Activated CD4-positive, alpha-beta memory T cell treated with anti-CD3 and anti-CD28 coated beads for 36 hours (primary cell): ENCODE measurements around the gene CYSTM1. TPM values are rescaled to one million over a fixed set of nuclear protein-coding genes. Genes with fewer than 3 reads are reported as not detected.

Source experiments
- CTCF ChIA-PET: fragments of 350-600 bp; sonication (Branson Sonifier 250); formaldehyde crosslinking; loops from one replicate; lab custom pipeline; 2021; ENCODE audit warnings: antibody characterized with exemption, inconsistent platforms; lab: Charles Lee
- POLR2A ChIA-PET: fragments of 350-600 bp; sonication (Branson Sonifier 250); formaldehyde crosslinking; loops from one replicate; lab custom pipeline; 2021; ENCODE audit warnings: antibody characterized with exemption; lab: Charles Lee
- DNase-seq: peaks from one replicate; pipeline ENCODE4 v3.0.0-alpha.2; 2020
- H3K27ac Mint-ChIP-seq: one replicate; pipeline ENCODE4 v1.8.0; 2021; ENCODE audit warnings: mixed read lengths
- H3K27me3 Mint-ChIP-seq: one replicate; pipeline ENCODE4 v1.8.0; 2021; ENCODE audit warnings: mixed read lengths
- H3K36me3 Mint-ChIP-seq: one replicate; pipeline ENCODE4 v1.8.0; 2021; ENCODE audit warnings: mixed read lengths
- H3K4me1 Mint-ChIP-seq: one replicate; pipeline ENCODE4 v1.8.0; 2021; ENCODE audit warnings: low read depth, mixed read lengths
- H3K4me3 Mint-ChIP-seq: one replicate; pipeline ENCODE4 v1.8.0; 2021; ENCODE audit warnings: mild to moderate bottlenecking, mixed read lengths
- H3K9me3 Mint-ChIP-seq: one replicate; pipeline ENCODE4 v1.8.0; 2021; ENCODE audit warnings: mixed read lengths
- intact Hi-C: fragments of 100-400 bp; cut with micrococcal nuclease; formaldehyde crosslinking; loops from one replicate; pipeline ENCODE4 v1.15.1; 2023
- total RNA-seq, 2 experiments: library from RNA; stranded (reverse); gene quantifications; one replicate each; pipeline ENCODE4 v1.2.3, GENCODE V29; 2021

Gene CYSTM1, protein sequence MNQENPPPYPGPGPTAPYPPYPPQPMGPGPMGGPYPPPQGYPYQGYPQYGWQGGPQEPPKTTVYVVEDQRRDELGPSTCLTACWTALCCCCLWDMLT
- 10 to 100 TPM; 25.2 to 26.5 TPM for total RNA-seq

DNA sequence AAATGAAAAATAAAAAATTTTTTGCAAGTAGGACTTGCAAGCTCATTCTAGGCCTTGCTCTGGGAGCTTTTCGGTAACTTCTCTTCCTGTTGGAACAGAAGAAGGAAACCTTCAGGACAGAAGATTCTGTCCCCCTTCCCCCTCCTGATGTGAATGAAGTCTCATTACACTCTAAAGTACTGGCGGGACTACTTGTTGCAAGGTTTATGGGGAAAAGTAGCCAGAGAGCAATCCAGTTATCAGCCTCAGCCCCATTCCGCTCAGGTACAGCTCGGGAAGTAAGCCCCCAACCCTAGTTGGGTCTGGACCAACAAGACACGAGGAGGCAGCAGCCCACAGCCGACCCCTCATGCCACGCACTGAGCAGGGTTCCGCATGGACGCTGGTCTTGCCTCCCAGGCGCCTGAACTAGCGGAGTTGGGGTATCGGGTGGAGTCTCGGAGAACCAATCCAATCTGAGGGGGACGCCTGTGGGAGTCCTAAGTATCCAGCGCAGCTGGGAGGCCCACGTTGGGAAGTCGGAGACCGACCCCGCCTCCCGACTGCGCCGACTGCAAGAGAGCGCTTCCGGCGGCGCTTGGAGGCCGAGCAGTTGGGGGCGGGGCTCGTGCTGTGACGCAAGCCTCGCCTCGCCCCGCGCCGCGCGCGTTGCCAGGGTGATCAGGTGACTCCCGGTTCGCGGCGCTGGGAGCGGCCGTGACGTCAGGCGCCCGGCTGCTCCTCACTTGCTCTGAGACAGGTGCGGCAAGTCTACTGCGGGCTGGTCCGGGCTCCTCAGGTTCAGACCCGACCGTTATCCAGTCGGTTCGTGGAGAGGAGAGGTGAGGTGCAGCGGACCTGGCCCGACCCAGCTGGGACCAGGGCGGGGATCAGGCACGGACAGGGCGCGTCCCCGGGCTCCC, at the start of gene CYSTM1:
CYSTM1 (plus strand) TSS at position 724 of the 902 bp plus-strand sequence. CDS start 19,278 bp downstream, outside the sequence.
- ChIA-PET CTCF (interaction anchor here (0.6 to 1.1 kb wide), 3 partner anchors 73 to 177 kb away, joined by 3 to 6 read pairs (median 3); no protein-coding TSS in a partner anchor), POLR2A (interaction anchor here (0.6 to 1.1 kb wide), 2 partner anchors 19 to 102 kb away, joined by 3 to 4 read pairs; no protein-coding TSS in a partner anchor)
- Mint-ChIP-seq H3K4me1 (peaks cover 12% of the 10 kb centered on the region), H3K27me3 (peaks cover 3% of the 10 kb centered on the region), H3K27ac (peak within 1 kb of the TSS; percentile 64), H3K36me3 (no peaks in the 10 kb centered on the region), H3K4me3 (peak within 1 kb of the TSS; percentile 92), H3K9me3 (no peaks in the 10 kb centered on the region)
- DNase-seq = peak; percentile 97
- intact Hi-C loops = loop anchor here (1.0 to 10.0 kb wide), 6 partner anchors 17 to 1630 kb away; partner anchors contain the start of genes ETF1 and PFDN1

DNA sequence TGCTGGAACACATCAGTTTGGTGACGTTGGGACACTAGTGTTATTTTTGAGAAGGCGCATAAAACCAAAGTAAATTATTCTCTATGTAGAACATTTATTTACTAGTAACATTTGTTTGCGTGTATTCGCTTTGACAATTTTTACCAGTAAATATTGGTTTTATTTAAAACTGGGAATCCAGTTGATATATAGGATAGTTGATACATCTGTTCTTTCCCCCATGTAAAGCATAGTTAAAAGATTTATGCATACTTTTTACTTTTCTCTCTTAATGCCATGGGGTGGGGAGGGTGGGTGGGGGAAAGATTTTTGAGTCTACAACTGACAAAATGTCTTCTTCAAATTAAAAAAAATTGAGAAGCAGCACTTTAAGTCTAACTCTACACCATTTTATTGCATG, 49.4 kb upstream of the CYSTM1 start, which contains the start of gene IGIP:
IGIP (plus strand) TSS at position 301 of the 400 bp plus-strand sequence. CDS start 2,540 bp downstream, outside the sequence.
- POLR2A ChIA-PET = no interaction called here

DNA sequence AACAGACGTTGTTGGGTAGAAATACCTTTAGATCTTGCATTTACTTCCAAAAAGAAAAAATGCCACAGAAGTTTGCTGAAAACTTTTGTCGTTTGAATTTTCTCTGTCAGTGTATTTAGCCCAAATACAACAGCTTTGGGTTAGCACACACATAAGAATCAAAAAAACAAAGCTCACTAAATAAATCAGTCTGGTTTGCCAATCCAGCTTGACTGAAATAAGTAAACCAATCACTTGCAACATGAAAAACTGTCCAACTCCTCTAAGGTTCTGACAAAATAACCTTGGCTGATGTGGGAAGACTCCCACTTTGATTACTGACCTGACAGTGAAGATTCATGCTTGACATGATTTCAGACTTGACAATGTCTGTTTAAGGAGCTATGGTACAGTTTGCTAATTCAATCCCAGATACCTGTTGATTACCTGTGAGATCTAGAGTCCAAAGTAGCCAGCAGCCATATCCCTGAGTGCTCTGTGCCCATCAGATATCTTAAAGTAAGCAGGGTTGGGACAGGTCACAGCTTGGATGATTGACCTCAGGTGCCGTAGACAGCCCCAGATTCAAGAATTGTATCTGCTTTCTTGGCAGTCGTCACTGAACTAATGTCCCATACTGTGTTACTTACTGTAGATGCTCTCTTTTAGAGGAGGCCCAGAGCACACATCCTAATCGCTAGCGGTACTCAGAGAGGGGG, 48.5 kb upstream of the CYSTM1 start:
- POLR2A ChIA-PET = no interaction called here
- no peak overlapping the region for H3K4me3 Mint-ChIP-seq
- no peaks in the 10 kb centered on the region for H3K9me3 Mint-ChIP-seq
- DNase-seq = no peak
- no peak overlapping the region for H3K27ac Mint-ChIP-seq
- H3K36me3 Mint-ChIP-seq = no peaks in the 10 kb centered on the region
- intact Hi-C loops = no loop called here
- H3K27me3 Mint-ChIP-seq = no peaks in the 10 kb centered on the region
- CTCF ChIA-PET = interaction anchor here (1.0 to 2.5 kb wide), 2 partner anchors 18 to 53 kb away, joined by 4 to 11 read pairs; no protein-coding TSS in a partner anchor
- peaks cover 37% of the 10 kb centered on the region for H3K4me1 Mint-ChIP-seq

More for the DNA sequence above, 49.4 kb upstream of the CYSTM1 start, which contains the start of gene IGIP:
- DNase-seq = no peak
- Mint-ChIP-seq H3K9me3 (no peaks in the 10 kb centered on the region), H3K27ac (no peak within 1 kb of the TSS), H3K36me3 (no peaks in the 10 kb centered on the region), H3K27me3 (no peaks in the 10 kb centered on the region), H3K4me3 (no peak within 1 kb of the TSS), H3K4me1 (peaks cover 30% of the 10 kb centered on the region)
- CTCF ChIA-PET = no interaction called here
- intact Hi-C loops = no loop called here

DNA sequence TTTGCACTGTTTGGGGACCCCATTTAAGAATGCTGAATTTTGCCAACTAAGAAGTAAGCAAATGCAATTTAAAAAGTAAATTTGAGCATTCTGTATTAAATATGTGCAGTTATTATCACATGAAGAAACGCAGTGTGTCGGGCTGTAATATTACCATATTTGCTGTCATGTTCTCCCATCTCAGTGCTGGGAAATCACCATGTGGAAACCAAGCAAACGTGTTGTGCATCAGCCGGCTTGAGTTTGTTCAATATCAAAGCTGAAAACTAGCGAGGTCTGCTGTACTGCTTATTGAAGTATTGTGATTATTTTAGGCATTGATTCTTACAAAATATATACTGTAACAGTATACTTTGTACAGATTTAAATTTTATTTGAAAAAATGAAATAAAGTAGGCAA, 46.6 kb upstream of the CYSTM1 start:
- ChIA-PET CTCF (interaction anchor here (2.5 kb wide), 1 partner anchor 16 kb away, joined by 11 read pairs; no protein-coding TSS in a partner anchor), POLR2A (no interaction called here)
- H3K4me1 Mint-ChIP-seq = peaks cover 37% of the 10 kb centered on the region
- H3K27me3 Mint-ChIP-seq = no peaks in the 10 kb centered on the region
- no peaks in the 10 kb centered on the region for H3K9me3 Mint-ChIP-seq
- DNase-seq = no peak
- no peak overlapping the region for H3K4me3 Mint-ChIP-seq
- H3K27ac Mint-ChIP-seq = no peak overlapping the region
- intact Hi-C loops = no loop called here
- H3K36me3 Mint-ChIP-seq = no peaks in the 10 kb centered on the region

DNA sequence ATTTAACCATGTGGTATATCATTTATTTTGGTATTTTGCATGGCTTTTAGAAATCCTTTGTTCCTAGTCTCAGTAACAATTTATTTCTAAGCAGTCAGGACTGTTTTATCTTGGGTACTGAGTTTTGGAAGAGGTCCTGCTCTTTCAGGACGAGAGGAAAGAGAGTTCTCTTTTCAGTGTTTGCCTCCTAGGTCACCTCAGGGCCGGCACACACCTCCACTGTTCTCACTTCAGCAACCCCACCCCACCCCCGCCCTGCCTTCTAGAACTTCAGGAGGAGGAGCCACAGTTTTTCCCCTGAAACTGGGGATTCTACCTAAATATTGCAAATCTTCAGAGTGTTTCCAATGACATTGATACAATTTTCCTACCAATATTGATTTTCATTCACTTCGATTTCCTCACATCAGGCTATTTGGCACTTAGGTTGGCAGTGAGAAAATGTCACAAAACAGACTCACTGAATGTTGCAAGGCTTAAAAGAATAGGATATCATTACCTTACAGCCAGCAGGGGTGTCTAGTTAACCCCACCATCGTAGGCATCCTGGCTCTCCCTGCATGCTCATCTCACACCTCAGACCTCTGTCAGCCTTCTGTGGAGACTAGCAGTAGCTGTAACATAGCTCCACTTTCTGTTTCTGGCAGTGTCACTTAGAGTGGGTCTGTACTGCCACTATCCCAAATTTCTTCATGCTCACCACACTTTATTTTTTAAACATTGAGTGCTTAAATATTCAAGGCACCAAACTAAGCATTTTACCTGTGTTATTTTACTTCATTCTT, 43.8 kb upstream of the CYSTM1 start:
- peaks cover 35% of the 10 kb centered on the region for H3K4me1 Mint-ChIP-seq
- intact Hi-C loops = no loop called here
- no peak for DNase-seq
- H3K27ac Mint-ChIP-seq = no peak overlapping the region
- POLR2A ChIA-PET = interaction anchor here (0.7 to 1.1 kb wide), 3 partner anchors 10 to 15 kb away, joined by 3 read pairs; no protein-coding TSS in a partner anchor
- no peaks in the 10 kb centered on the region for H3K9me3 Mint-ChIP-seq
- H3K36me3 Mint-ChIP-seq = no peaks in the 10 kb centered on the region
- no peaks in the 10 kb centered on the region for H3K27me3 Mint-ChIP-seq
- H3K4me3 Mint-ChIP-seq = no peak overlapping the region
- CTCF ChIA-PET = interaction anchor here (1.4 to 7.1 kb wide), 4 partner anchors 10 to 58 kb away, joined by 3 to 66 read pairs (median 9); no protein-coding TSS in a partner anchor

DNA sequence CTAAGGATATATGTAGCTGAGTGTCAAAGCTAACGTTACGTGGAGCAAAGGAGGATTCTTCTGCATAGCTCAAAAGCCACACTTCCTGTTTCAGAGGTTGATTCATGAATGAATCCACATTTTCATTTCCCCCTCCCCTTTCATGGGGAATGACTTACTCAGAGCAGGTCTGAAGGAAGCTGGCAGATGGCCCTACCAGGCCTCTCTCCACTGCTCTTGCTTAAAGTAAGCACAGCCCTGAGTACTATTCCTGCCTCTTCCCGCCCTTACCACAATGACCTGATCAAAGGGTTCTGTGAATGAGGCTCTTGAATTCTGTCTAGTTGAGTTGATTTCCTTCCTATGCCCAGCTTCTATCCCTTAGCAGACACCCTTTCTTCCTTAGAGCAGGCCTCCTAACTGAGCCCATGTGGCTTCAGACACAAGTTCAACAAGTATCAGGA, 43.0 kb upstream of the CYSTM1 start:
- Mint-ChIP-seq H3K27me3 (no peaks in the 10 kb centered on the region), H3K27ac (no peak overlapping the region), H3K36me3 (no peaks in the 10 kb centered on the region), H3K4me1 (peaks cover 35% of the 10 kb centered on the region), H3K4me3 (no peak overlapping the region), H3K9me3 (no peaks in the 10 kb centered on the region)
- DNase-seq = peak; percentile 38
- ChIA-PET POLR2A (interaction anchor here (0.7 to 1.1 kb wide), 3 partner anchors 11 to 14 kb away, joined by 3 read pairs; no protein-coding TSS in a partner anchor), CTCF (interaction anchor here (1.4 to 7.1 kb wide), 4 partner anchors 11 to 59 kb away, joined by 3 to 66 read pairs (median 9); no protein-coding TSS in a partner anchor)
- intact Hi-C loops = loop anchor here (2.0 kb wide), 1 partner anchor 15 kb away; no protein-coding TSS in a partner anchor

DNA sequence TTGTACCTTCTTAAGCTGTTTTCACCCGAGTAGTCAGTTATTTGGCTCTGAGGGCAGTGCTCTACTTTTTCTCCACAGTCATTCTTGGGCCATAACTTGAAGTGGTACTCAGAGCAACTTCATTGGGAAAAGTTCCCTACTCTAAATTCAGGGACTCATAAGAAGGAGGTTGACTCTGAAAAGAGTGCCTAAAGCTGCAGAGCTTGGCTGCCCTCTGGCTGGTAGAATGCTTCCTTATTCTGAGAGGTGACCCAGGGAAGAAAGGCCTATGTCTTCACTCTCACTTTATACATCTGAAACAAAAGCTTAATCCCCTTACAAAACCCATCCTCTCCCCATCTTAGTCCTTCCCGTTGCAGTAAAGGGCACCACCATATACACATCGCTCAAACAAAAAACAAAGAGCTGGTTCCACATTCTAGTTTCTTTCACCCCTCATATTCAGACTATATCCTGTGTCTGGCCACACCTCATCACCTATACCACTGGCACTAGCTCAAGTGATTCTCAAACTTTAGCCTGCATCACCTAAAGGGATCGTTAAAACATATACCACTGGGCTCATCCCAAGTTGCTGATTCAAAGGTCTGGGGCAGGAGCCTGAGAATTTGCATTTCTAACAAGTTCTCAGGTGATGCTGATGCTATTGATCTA, 41.3 kb upstream of the CYSTM1 start:
- H3K9me3 Mint-ChIP-seq = no peaks in the 10 kb centered on the region
- H3K4me1 Mint-ChIP-seq = peaks cover 35% of the 10 kb centered on the region
- H3K27me3 Mint-ChIP-seq = no peaks in the 10 kb centered on the region
- H3K4me3 Mint-ChIP-seq = no peak overlapping the region
- no peak overlapping the region for H3K27ac Mint-ChIP-seq
- CTCF ChIA-PET = interaction anchor here (0.6 to 7.1 kb wide), 7 partner anchors 11 to 346 kb away, joined by 3 to 66 read pairs (median 3); no protein-coding TSS in a partner anchor
- intact Hi-C loops = loop anchor here (2.0 kb wide), 1 partner anchor 17 kb away; no protein-coding TSS in a partner anchor
- POLR2A ChIA-PET = interaction anchor here (0.8 kb wide), 1 partner anchor 17 kb away, joined by 3 read pairs; no protein-coding TSS in a partner anchor
- no peaks in the 10 kb centered on the region for H3K36me3 Mint-ChIP-seq
- DNase-seq = no peak

DNA sequence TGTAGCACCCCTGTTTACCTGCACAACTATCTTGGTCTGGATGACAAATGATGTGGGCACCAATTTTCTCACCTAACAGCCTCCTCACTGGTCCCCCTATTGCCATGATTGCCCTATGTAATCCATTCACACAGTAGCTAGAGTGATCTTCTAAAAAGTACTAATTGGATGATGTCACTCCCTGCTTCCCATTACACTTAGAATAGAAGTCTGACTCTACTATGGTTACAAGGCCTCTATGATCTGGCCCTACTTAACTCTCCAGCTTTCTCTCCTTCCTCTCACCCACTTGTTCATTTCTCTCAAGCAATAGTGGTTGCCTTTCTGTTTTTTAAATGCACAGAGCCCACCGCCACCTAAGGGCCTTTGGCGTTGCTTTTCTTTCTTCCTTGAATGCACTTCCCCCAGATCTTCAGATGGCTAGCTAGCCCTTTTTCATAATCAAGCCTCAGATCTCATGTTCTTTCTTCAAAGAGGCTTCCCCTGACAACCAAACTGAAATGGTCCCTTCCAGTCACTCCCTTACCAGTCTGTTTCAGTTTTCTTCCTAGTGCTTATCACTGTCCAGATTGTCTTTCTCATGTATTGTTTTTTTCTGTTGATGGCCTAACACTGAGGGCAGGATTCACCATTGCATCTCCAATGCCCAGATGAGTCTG, 40.6 kb upstream of the CYSTM1 start:
- intact Hi-C loops = no loop called here
- H3K36me3 Mint-ChIP-seq = no peaks in the 10 kb centered on the region
- H3K27ac Mint-ChIP-seq = no peak overlapping the region
- H3K4me3 Mint-ChIP-seq = no peak overlapping the region
- no peak for DNase-seq
- ChIA-PET POLR2A (interaction anchor here (0.8 kb wide), 1 partner anchor 17 kb away, joined by 3 read pairs; no protein-coding TSS in a partner anchor), CTCF (interaction anchor here (0.7 to 7.1 kb wide), 6 partner anchors 10 to 347 kb away, joined by 3 to 66 read pairs (median 4); no protein-coding TSS in a partner anchor)
- H3K9me3 Mint-ChIP-seq = no peaks in the 10 kb centered on the region
- peaks cover 35% of the 10 kb centered on the region for H3K4me1 Mint-ChIP-seq
- no peaks in the 10 kb centered on the region for H3K27me3 Mint-ChIP-seq

DNA sequence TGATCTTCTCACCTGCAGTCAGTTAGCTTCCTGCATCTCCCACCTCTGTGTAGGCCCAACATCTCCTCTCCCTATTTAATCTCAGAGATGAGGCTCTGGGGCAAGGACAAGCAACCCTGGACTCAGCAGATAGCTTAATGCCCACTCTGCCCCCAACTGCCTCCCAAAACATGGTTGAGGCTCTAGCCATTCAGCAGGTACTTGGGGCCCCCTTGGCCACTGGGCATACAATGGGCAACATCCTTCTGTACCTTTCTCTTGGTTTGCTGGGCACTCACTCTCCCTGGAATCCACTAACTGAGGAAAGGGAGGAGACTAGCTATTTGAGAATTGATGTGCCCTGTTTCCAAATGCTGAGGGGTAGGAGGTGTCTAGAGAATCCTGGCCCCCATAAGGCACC, 39.9 kb upstream of the CYSTM1 start:
- CTCF ChIA-PET = interaction anchor here (0.5 to 7.1 kb wide), 6 partner anchors 9 to 348 kb away, joined by 3 to 66 read pairs (median 4); no protein-coding TSS in a partner anchor
- H3K27ac Mint-ChIP-seq = no peak overlapping the region
- no peaks in the 10 kb centered on the region for H3K36me3 Mint-ChIP-seq
- POLR2A ChIA-PET = no interaction called here
- DNase-seq = no peak
- intact Hi-C loops = no loop called here
- H3K9me3 Mint-ChIP-seq = no peaks in the 10 kb centered on the region
- H3K4me1 Mint-ChIP-seq = peaks cover 32% of the 10 kb centered on the region
- H3K27me3 Mint-ChIP-seq = no peaks in the 10 kb centered on the region
- no peak overlapping the region for H3K4me3 Mint-ChIP-seq

DNA sequence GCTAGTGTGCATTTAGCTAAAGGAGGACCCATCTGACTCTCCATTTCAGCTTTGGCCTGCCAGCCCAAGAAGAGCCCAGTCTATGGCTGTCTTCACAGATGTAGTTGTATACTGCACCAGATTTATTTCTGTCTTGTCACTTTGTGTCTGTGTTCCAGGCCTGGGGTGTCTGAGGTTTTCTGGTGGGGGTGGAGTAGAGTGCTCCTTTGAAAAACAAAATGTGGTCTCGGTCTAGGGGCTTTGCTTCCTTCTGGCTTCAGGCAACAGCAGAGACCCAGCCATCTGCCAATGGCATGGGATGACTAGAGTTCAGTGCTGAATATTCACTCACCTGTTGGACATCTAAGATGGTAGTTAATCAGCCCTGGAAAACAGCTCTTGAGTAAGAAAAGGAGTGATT, 38.4 kb upstream of the CYSTM1 start:
- H3K36me3 Mint-ChIP-seq = no peaks in the 10 kb centered on the region
- no peak overlapping the region for H3K27ac Mint-ChIP-seq
- POLR2A ChIA-PET = no interaction called here
- intact Hi-C loops = no loop called here
- CTCF ChIA-PET = interaction anchor here (1.9 to 7.1 kb wide), 2 partner anchors 8 to 64 kb away, joined by 6 to 66 read pairs; no protein-coding TSS in a partner anchor
- H3K4me3 Mint-ChIP-seq = no peak overlapping the region
- H3K4me1 Mint-ChIP-seq = peaks cover 19% of the 10 kb centered on the region
- no peaks in the 10 kb centered on the region for H3K27me3 Mint-ChIP-seq
- no peaks in the 10 kb centered on the region for H3K9me3 Mint-ChIP-seq
- no peak for DNase-seq
